Vagina (tissue), 2 donors: ENCODE data around the gene B3GLCT. TPM values are rescaled to one million over a fixed set of nuclear protein-coding genes. Genes with fewer than 3 reads are reported as not detected.

Experiments used
- DNase-seq, 2 donors: peaks; one replicate each; pipeline ENCODE4 v3.0.0-alpha.2; 2017; ENCODE audit errors: extremely low spot score in 2 of 2
- H3K27ac ChIP-seq: fragments of 200-600 bp; sonication (generic); one replicate; pipeline ENCODE4 v1.5.1; 2019
- H3K27me3 ChIP-seq: fragments of 200-600 bp; sonication (generic); one replicate; pipeline ENCODE4 v1.5.1; 2019
- H3K36me3 ChIP-seq, 2 donors: fragments of 200-600 bp; sonication (generic); one replicate each; pipeline ENCODE4 v1.5.1; 2017 to 2019
- H3K4me1 ChIP-seq: fragments of 200-600 bp; sonication (generic); one replicate; pipeline ENCODE4 v1.5.1; 2019
- H3K4me3 ChIP-seq, 2 donors: fragments of 200-600 bp; sonication (generic); 1 replicate in 1 of 2; 2 replicates in 1 of 2; pipeline ENCODE4 v1.5.1; 2016 to 2019
- H3K9me3 ChIP-seq: fragments of 200-600 bp; sonication (generic); one replicate; pipeline ENCODE4 v1.5.1; 2019
- POLR2A ChIP-seq, 2 donors: fragments of 450-650 bp; IDR thresholded peaks; one replicate each; pipeline ENCODE4 v1.6.1; 2017; ENCODE audit warnings: antibody characterized with exemption in 2 of 2, mild to moderate bottlenecking in 2 of 2, moderate library complexity in 2 of 2
- POLR2AphosphoS5 ChIP-seq, 2 donors: sonication (generic); formaldehyde crosslinking; IDR thresholded peaks; one replicate each; pipeline ENCODE4 v1.9.0; 2017; ENCODE audit warnings: antibody characterized with exemption in 2 of 2, mild to moderate bottlenecking in 2 of 2, low read depth in 1 of 2; ENCODE audit not compliant: insufficient read depth in 1 of 2
- intact Hi-C: fragments of 100-400 bp; cut with DNase I; formaldehyde crosslinking; loops from one replicate; pipeline ENCODE4 v1.15.1; 2023
- total RNA-seq: library from RNA; depleted of rRNA; stranded (reverse); fragments of >200 nt; gene quantifications from one replicate; pipeline ENCODE4 v1.2.3, GENCODE V29; 2016
- TF ChIP-seq, protein P1 (sequence below), 3 experiments: fragments of 450-650 bp in 2 of 3; fragments of 200-600 bp in 1 of 3; sonication (generic) in 1 of 3; IDR thresholded peaks; one replicate each; pipeline ENCODE4 v1.5.1; 2017 to 2019; ENCODE audit warnings: antibody characterized with exemption in 3 of 3, mild to moderate bottlenecking in 2 of 3, moderate library complexity in 2 of 3

B3GLCT gene
- total RNA-seq, 1 donor from 2014 or later, result 8.1 TPM

DNA sequence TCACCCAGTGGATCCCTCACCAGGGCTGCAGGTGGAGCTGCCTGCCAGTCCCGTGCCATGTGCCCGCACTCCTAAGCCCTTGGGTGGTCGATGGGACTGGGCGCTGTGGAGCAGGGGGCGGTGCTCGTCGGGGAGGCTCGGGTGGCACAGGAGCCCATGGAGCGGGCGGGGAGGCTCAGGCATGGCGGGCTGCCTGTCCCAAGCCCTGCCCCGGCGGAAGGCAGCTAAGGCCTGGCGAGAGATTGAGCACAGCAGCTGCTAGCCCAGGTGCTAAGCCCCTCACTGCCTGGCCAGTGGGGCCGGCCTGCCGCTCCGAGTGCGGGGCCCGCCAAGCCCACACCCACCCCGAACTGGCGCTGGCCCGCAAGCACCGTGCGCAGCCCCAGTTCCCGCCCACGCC lies 16.8 kb upstream of the B3GLCT start:
- no peak overlapping the region for H3K4me3 ChIP-seq
- no peak overlapping the region for H3K27ac ChIP-seq
- no peaks in the 10 kb centered on the region for H3K36me3 ChIP-seq
- intact Hi-C loops, result no loop called here
- no peak for TF ChIP-seq POLR2AphosphoS5 (IDR thresholded peaks at IDR 0.05; ENCODE audit: insufficient read depth in 1 of 2, low read depth in 1 of 2)
- no peak for TF ChIP-seq POLR2A (IDR thresholded peaks at IDR 0.05)
- TF ChIP-seq, protein P1, sequence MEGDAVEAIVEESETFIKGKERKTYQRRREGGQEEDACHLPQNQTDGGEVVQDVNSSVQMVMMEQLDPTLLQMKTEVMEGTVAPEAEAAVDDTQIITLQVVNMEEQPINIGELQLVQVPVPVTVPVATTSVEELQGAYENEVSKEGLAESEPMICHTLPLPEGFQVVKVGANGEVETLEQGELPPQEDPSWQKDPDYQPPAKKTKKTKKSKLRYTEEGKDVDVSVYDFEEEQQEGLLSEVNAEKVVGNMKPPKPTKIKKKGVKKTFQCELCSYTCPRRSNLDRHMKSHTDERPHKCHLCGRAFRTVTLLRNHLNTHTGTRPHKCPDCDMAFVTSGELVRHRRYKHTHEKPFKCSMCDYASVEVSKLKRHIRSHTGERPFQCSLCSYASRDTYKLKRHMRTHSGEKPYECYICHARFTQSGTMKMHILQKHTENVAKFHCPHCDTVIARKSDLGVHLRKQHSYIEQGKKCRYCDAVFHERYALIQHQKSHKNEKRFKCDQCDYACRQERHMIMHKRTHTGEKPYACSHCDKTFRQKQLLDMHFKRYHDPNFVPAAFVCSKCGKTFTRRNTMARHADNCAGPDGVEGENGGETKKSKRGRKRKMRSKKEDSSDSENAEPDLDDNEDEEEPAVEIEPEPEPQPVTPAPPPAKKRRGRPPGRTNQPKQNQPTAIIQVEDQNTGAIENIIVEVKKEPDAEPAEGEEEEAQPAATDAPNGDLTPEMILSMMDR (IDR thresholded peaks at IDR 0.05), result no peak
- no peak for DNase-seq
- H3K4me1 ChIP-seq, result no peaks in the 10 kb centered on the region
- no peaks in the 10 kb centered on the region for H3K27me3 ChIP-seq
- H3K9me3 ChIP-seq, result no peaks in the 10 kb centered on the region

DNA sequence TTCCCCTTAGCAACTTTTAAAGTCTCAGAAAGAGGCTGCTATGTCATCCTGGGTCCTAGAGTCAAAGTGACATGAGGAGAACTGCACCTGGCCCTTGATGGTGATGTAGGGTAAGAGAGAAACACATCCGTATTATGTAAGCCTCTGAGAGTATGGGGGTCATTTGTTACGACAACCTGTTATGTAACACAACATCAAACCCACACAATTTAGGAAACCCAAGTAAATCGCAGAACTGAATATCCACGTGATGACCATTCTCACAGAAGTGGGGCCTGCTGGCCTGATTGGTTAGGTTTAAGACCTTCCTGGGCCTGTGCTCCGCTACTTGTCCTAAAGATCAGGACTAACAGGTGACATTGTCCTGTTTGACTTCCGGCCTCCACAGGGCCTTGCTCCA lies 15.3 kb upstream of the B3GLCT start:
- no peaks in the 10 kb centered on the region for H3K36me3 ChIP-seq
- intact Hi-C loops, result no loop called here
- TF ChIP-seq POLR2AphosphoS5 (IDR thresholded peaks at IDR 0.05; ENCODE audit: insufficient read depth in 1 of 2, low read depth in 1 of 2) (no peak), POLR2A (IDR thresholded peaks at IDR 0.05) (no peak)
- TF ChIP-seq, protein P1 (IDR thresholded peaks at IDR 0.05), result no peak

DNA sequence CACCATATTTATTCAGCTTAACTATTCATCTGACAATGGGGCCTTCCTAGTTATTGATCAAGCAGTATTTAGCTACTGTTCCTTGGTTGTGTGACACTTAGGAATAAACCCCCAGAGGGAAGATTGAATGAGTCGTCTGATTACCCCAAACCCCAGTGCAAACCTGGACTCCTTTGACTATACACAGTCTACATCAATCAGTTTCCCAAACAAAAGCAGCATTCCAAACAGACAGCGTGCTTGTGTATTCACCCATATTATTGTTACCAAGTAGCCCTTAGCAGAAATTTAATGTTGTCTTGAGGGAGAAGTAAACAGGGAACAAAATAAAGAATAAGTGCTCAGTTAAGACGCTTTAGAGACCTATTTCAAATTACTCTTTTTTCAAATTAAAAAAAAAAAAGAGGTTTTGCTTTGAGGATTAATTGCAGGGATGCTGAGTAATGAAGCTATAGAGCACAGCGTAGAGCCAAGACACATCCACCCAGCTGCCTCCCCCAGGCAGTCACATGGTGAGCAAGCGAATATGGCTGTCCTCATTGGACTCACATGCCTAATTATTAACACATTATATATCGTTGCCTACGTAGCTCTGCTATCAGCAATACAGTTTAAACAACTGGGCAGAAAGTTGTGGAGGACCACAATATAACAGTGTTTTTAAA lies 14.7 kb upstream of the B3GLCT start:
- no peaks in the 10 kb centered on the region for H3K9me3 ChIP-seq
- intact Hi-C loops, result no loop called here
- no peak overlapping the region for H3K4me3 ChIP-seq
- no peak for DNase-seq
- TF ChIP-seq POLR2A (IDR thresholded peaks at IDR 0.05), result no peak
- no peak for TF ChIP-seq POLR2AphosphoS5 (IDR thresholded peaks at IDR 0.05; ENCODE audit: insufficient read depth in 1 of 2, low read depth in 1 of 2)
- TF ChIP-seq, protein P1 (IDR thresholded peaks at IDR 0.05), result no peak
- H3K4me1 ChIP-seq, result no peaks in the 10 kb centered on the region
- no peak overlapping the region for H3K27ac ChIP-seq
- H3K27me3 ChIP-seq, result no peaks in the 10 kb centered on the region
- no peaks in the 10 kb centered on the region for H3K36me3 ChIP-seq

More for the DNA sequence above, 15.3 kb upstream of the B3GLCT start:
- Histone ChIP-seq H3K9me3 (no peaks in the 10 kb centered on the region), H3K27me3 (no peaks in the 10 kb centered on the region), H3K4me1 (no peaks in the 10 kb centered on the region), H3K27ac (no peak overlapping the region), H3K4me3 (no peak overlapping the region)
- no peak for DNase-seq

DNA sequence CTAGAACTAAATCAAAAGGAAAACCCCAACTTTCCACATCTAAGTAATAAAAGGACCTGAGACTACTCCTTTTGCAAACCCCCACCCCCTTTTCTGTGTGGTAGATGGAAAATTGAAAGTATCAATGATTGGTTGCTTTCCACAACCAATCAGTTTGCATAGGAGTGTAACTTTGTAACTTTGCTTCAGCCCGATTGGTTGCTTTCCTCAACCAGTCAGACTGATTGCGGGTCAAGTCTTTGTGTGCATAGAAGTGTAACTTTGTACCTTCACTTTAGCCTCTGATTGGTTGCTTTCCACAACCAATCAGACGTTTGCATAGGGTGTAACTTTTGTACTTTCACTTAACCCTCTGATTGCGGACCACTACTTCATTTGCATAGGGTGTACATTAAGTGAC lies 8.0 kb upstream of the B3GLCT start:
- Histone ChIP-seq H3K36me3 (no peaks in the 10 kb centered on the region), H3K27me3 (no peaks in the 10 kb centered on the region), H3K27ac (no peak overlapping the region), H3K9me3 (no peaks in the 10 kb centered on the region), H3K4me3 (no peak overlapping the region), H3K4me1 (no peaks in the 10 kb centered on the region)
- intact Hi-C loops, result no loop called here
- no peak for DNase-seq
- TF ChIP-seq POLR2AphosphoS5 (IDR thresholded peaks at IDR 0.05; ENCODE audit: insufficient read depth in 1 of 2, low read depth in 1 of 2) (no peak), POLR2A (IDR thresholded peaks at IDR 0.05) (no peak)
- TF ChIP-seq, protein P1 (IDR thresholded peaks at IDR 0.05), result no peak

DNA sequence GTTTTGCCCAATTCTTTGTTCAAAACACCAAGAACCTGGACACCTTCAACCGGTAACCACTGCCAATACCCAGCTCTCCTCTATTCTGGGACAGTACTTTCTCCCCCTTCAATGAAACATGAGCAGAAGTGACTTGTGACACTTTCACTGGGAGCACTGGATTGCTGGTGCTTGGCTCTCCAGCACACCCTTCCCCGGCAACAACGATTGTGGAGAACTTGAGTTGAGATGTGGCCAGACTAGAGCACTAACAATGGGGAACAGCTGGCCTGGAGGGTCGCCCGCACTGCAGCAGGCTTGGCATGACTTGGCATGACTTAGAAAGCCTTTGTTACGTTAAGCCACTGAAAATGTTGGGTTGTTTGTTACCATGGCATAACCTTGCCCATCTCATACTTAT lies 7.5 kb upstream of the B3GLCT start:
- TF ChIP-seq, protein P1 (IDR thresholded peaks at IDR 0.05), result no peak
- TF ChIP-seq POLR2AphosphoS5 (IDR thresholded peaks at IDR 0.05; ENCODE audit: insufficient read depth in 1 of 2, low read depth in 1 of 2) (no peak), POLR2A (IDR thresholded peaks at IDR 0.05) (no peak)
- intact Hi-C loops, result no loop called here
- H3K36me3 ChIP-seq, result no peaks in the 10 kb centered on the region
- H3K4me1 ChIP-seq, result no peaks in the 10 kb centered on the region
- no peak for DNase-seq
- no peaks in the 10 kb centered on the region for H3K9me3 ChIP-seq
- H3K27me3 ChIP-seq, result no peaks in the 10 kb centered on the region
- no peak overlapping the region for H3K27ac ChIP-seq
- H3K4me3 ChIP-seq, result no peak overlapping the region
